ENCODE results near the gene ST6GALNAC5. TPM values are rescaled to one million over a fixed set of nuclear protein-coding genes. Genes with fewer than 3 reads are reported as not detected.

Gene ST6GALNAC5
- total RNA-seq, 2 donors from 2014 or later = 2.6 to 12.9 TPM

DNA sequence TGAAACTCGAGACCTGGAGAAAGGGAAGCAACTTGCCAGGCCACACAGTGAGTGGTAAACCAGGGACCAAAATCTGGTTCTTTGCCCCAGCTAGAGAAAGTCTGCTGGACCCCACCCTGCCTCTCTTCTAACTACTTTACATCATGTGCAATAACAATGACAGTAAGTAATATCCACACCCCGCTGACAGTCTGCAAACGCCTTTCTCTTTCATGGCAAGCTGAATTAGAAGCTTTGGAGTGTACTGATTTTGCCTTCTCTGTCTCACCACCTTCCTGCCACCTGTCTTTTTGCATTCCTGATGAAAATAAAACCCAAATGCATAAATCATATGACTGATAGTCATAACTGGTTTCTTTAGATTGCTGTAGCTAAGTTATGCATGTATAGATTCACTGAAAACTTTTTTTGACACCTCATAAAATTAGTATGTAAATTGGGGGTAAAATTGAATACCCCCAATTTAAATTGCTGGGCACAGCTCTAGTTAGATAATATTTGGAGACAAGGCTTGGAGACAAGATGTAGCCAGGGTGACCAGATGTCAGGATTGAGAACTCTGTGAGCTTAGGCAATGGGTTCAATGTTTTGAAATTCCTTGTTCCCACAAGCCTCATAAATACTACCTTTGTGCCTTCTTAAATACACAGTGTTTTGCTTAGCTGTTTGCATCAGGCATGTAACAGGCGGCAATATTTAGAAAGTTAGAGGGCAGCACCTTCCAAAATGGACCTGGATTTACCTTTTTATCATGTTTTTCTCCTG is 73.5 kb downstream of the ST6GALNAC5 start:
- Histone ChIP-seq H3K4me3 (no peak overlapping the region), H3K9me3 (no peaks in the 10 kb centered on the region), H3K27ac (no peak overlapping the region), H3K4me1 (no peaks in the 10 kb centered on the region), H3K36me3 (replicated peaks in 1 of 2; ENCODE audit: insufficient read depth in 1 of 2, low read depth in 2 of 2) (no peaks in the 10 kb centered on the region), H3K27me3 (no peaks in the 10 kb centered on the region)
- no peak for TF ChIP-seq CTCF (IDR thresholded peaks at IDR 0.05)
- no peak for TF ChIP-seq POLR2A (IDR thresholded peaks at IDR 0.05)
- ATAC-seq = no peak
- WGBS, 2 donors = 77 to 80% methylated on average over 4 of the region's 4 CpGs
- intact Hi-C loops (cut with DNase I) = no loop called here
- DNase-seq = no peak

GRCh38 chr1:76942549-76942948 is 75.3 kb downstream of the ST6GALNAC5 start:
- WGBS, 2 donors = 53 to 62% methylated on average over 2 of the region's 2 CpGs
- intact Hi-C loops (cut with DNase I) = no loop called here
- Histone ChIP-seq H3K4me3 (no peak overlapping the region), H3K27ac (no peak overlapping the region), H3K36me3 (replicated peaks in 1 of 2; ENCODE audit: insufficient read depth in 1 of 2, low read depth in 2 of 2) (no peaks in the 10 kb centered on the region), H3K27me3 (no peaks in the 10 kb centered on the region), H3K4me1 (no peaks in the 10 kb centered on the region), H3K9me3 (no peaks in the 10 kb centered on the region)
- TF ChIP-seq POLR2A (IDR thresholded peaks at IDR 0.05) (no peak), CTCF (IDR thresholded peaks at IDR 0.05) (no peak)
- DNase-seq (no peak), ATAC-seq (no peak)

GRCh38 chr1:76944942-76945341 is 77.7 kb downstream of the ST6GALNAC5 start:
- ATAC-seq (no peak), DNase-seq (no peak)
- Histone ChIP-seq H3K4me3 (no peak overlapping the region), H3K36me3 (replicated peaks in 1 of 2; ENCODE audit: insufficient read depth in 1 of 2, low read depth in 2 of 2) (no peaks in the 10 kb centered on the region), H3K4me1 (no peaks in the 10 kb centered on the region), H3K27me3 (no peaks in the 10 kb centered on the region), H3K9me3 (no peaks in the 10 kb centered on the region), H3K27ac (no peak overlapping the region)
- intact Hi-C loops (cut with DNase I) = no loop called here
- 38 to 46% methylated on average over 2 of the region's 2 CpGs for WGBS, 2 donors
- TF ChIP-seq CTCF (IDR thresholded peaks at IDR 0.05) = no peak
- no peak for TF ChIP-seq POLR2A (IDR thresholded peaks at IDR 0.05)

DNA sequence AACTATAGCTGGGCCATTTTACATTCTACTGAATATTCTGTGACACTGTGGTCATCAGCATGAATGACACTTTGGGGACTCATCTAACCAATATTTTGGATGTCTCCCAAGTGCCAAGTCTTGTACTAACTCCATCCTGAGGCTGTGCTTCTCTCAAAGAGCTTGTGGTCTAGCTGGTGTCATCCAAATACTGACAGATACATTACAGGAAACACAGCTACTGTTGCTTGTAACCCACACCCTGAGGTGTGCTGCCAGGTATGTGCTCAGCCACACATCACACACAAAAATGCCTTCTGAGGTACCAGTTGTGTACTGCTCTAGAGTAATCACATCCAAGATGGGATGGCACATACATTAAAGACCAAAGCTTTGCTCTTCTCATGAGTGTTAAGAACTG is 81.6 kb downstream of the ST6GALNAC5 start:
- Histone ChIP-seq H3K9me3 (no peaks in the 10 kb centered on the region), H3K36me3 (replicated peaks in 1 of 2; ENCODE audit: insufficient read depth in 1 of 2, low read depth in 2 of 2) (no peaks in the 10 kb centered on the region), H3K27me3 (no peaks in the 10 kb centered on the region), H3K4me3 (no peak overlapping the region), H3K4me1 (no peaks in the 10 kb centered on the region), H3K27ac (no peak overlapping the region)
- intact Hi-C loops (cut with DNase I) = no loop called here
- no peak for TF ChIP-seq CTCF (IDR thresholded peaks at IDR 0.05)
- TF ChIP-seq POLR2A (IDR thresholded peaks at IDR 0.05) = no peak
- ATAC-seq (no peak), DNase-seq (no peak)

- intact Hi-C loops (cut with DNase I) = no loop called here
- 53 to 66% methylated on average over 3 of the region's 3 CpGs for WGBS, 2 donors
- TF ChIP-seq POLR2A (IDR thresholded peaks at IDR 0.05) = no peak
- no peak for TF ChIP-seq CTCF (IDR thresholded peaks at IDR 0.05)
- Histone ChIP-seq H3K27me3 (no peaks in the 10 kb centered on the region), H3K27ac (no peak overlapping the region), H3K36me3 (replicated peaks in 1 of 2; ENCODE audit: insufficient read depth in 1 of 2, low read depth in 2 of 2) (no peaks in the 10 kb centered on the region), H3K4me1 (no peaks in the 10 kb centered on the region), H3K4me3 (no peak overlapping the region), H3K9me3 (no peaks in the 10 kb centered on the region)
- ATAC-seq (peak; percentile 15), DNase-seq (no peak)
These were observed 82.2 kb downstream of the ST6GALNAC5 start for GRCh38 chr1:76949503-76949902.
